ENCODE measurements around the gene ST6GALNAC3.

DNA sequence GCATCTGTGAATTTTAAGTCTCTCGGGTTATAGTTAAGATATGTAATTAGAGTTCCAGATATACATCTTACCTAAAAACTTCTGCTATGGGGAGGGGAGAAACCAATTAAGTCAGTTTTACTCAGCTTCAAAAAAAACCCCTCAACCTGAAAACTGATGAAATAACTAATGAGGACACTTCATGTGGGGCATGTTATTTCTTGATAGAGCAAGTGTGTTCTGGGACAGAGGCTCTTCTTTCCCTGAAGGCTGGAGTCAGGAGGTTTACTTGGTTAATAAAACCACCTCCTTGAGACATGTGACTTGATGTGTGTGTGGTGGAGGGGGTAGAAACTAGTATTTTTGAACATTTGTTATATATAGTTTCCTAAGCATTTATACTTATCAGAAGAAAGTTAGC, 479.7 kb downstream of the ST6GALNAC3 start:
- TF ChIP-seq CTCF (IDR thresholded peaks at IDR 0.05) (no peak), EZH2 (IDR thresholded peaks at IDR 0.05) (no peak)
